22Rv1 (cell line): Measurements from ENCODE around the gene DAPL1.

Experiments used
- CTCF ChIP-seq: fragments of 450-650 bp; IDR thresholded peaks from 2 replicates; pipeline ENCODE4 v1.5.1; 2017; ENCODE audit warnings: mild to moderate bottlenecking
- ZFX ChIP-seq: fragments of 450-650 bp; IDR thresholded peaks from 2 replicates; pipeline ENCODE4 v1.6.1; 2017; ENCODE audit warnings: antibody characterized with exemption, borderline replicate concordance

GRCh38 chr2:158803506-158803905 is 8.4 kb downstream of the DAPL1 start:
- no peak for TF ChIP-seq CTCF
- no peak for TF ChIP-seq ZFX
